GM19193 (cell line): ENCODE results near the gene TSC22D1.

Experiments used
- POLR2A ChIP-seq: IDR thresholded peaks from 4 replicates; pipeline ENCODE4 v1.6.1; 2011; ENCODE audit not compliant: insufficient read depth, insufficient read length; ENCODE audit errors: extremely low read depth

Gene TSC22D1

DNA sequence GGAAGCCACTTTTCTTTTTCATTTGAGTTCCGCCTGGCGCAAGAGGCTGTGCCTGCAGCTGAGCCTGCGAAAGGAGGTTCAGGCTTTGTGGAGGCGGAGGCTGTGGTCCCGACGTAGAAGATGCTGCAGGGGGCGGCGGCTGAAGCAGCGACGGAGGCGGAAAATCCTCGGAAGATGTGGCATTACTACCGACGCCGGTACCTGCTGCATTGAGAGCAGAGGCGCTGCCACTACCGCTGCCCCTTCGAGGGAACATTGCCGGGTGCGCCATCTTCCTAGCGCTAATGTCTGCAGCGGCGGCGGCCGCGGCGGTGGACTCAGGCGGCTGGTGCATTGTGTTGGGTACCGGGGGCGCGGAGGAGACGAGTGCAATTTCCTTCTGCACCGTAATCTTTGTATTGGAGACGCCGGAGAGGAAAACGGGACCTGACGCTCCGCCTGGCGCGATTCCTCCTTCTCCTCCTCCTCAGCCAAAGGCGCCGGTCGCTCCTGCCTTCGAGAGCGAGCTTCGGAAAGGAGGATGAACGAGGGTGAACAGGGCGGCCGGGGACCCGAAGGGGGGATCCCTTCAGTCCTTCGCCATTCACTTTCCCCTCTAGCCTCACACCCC is at the start of gene TSC22D1:
Gene TSC22D1 (minus strand): TSS at position 590 of the 610 bp plus-strand sequence. CDS start 256 bp downstream, at position 334.
- TF ChIP-seq POLR2A, result no peak

- no peak for TF ChIP-seq POLR2A
Observed at GRCh38 chr13:44622708-44623107, 46.6 kb upstream of the TSC22D1 start.

GRCh38 chr13:44622261-44622660 is 46.1 kb upstream of the TSC22D1 start:
- TF ChIP-seq POLR2A, result no peak

- no peak for TF ChIP-seq POLR2A
Observed at GRCh38 chr13:44620057-44620456, 43.9 kb upstream of the TSC22D1 start.

DNA sequence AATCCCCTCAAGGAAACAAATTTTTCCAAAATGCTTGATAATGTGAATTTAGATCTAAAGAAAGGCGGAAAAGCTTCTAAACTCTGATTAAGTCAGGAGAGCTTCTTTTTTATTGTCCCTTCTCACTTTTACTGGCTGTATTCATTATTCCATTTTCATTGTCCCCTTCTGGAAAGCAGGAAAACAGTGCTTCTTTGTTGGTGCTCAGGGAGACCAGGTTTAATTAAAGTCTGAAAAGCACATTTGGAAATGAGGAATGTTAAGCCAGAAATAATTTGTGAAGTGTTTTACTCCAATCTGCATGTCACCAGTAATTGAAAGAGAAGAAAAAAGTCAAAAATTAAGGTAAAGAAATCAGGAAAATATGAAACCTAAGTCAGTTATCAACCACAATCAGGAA is 43.5 kb upstream of the TSC22D1 start:
- no peak for TF ChIP-seq POLR2A

- no peak for TF ChIP-seq POLR2A
Observed at GRCh38 chr13:44618326-44618725, 42.2 kb upstream of the TSC22D1 start.

- no peak for TF ChIP-seq POLR2A
Observed at GRCh38 chr13:44617648-44618047, 41.5 kb upstream of the TSC22D1 start.

- no peak for TF ChIP-seq POLR2A
Observed at GRCh38 chr13:44609137-44609536, 33.0 kb upstream of the TSC22D1 start.

- TF ChIP-seq POLR2A, result no peak
Observed at GRCh38 chr13:44605721-44606120, 29.6 kb upstream of the TSC22D1 start.

DNA sequence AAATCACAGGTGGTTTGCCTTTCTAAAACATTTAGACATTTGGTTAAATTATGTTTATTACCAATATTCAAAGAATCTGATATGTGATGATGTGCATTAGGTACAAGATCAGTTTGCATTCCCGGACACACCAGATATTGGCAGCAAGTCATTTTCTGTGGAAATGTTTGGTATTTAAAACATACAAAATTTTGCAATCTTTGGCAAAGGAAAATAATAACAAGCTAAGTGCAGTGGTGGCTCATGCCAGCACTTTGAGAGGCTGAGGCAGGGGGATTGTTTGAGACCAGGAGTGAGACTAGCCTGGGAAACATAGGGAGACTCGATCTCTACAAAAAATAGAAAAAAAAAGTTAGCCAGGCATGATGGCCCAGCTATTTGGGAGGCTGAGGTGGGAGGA is 29.1 kb upstream of the TSC22D1 start:
- TF ChIP-seq POLR2A, result no peak

- no peak for TF ChIP-seq POLR2A
Observed at GRCh38 chr13:44601586-44601985, 25.5 kb upstream of the TSC22D1 start.

- TF ChIP-seq POLR2A, result no peak
Observed at GRCh38 chr13:44592216-44592847, 16.2 kb upstream of the TSC22D1 start.

DNA sequence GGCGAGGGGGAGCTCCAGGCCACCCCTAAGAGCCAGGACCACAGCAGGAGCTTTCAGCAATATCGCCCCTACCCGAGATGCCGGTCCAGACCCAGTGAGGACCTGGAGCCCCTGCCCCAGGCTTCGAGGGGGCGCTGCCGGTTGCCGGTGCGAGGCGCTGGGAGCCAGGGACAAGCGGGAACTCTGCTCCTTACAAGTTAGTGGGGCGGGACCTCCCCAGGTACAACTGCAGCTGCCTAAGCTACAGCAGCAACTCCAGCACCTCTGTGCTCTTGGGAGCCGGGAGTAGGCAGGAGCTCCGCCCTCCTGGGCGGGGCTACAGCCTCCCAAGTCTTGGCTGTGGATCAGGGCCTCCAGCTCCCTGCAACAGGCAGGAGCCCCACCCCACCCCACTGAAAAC is 15.2 kb upstream of the TSC22D1 start:
- TF ChIP-seq POLR2A, result no peak

- no peak for TF ChIP-seq POLR2A
Observed at GRCh38 chr13:44583137-44583536, 7.0 kb upstream of the TSC22D1 start.

DNA sequence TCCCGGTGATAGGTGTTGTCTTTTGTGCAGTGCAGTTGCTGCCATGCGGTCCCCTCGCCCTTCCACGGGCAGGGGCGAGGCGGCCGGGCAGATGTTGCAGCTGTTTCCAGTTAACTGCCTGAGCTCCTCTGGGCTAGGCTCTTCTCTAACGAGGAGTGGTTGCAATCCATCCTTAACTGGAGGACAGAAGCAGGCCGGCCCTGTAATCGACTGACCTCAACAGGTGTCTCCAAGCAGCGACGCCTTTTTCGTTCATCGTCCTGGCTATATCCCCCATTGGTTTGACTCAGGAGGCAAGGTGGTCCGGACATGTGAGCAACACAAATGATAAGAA is 1.9 kb upstream of the TSC22D1 start:
- TF ChIP-seq POLR2A, result no peak

DNA sequence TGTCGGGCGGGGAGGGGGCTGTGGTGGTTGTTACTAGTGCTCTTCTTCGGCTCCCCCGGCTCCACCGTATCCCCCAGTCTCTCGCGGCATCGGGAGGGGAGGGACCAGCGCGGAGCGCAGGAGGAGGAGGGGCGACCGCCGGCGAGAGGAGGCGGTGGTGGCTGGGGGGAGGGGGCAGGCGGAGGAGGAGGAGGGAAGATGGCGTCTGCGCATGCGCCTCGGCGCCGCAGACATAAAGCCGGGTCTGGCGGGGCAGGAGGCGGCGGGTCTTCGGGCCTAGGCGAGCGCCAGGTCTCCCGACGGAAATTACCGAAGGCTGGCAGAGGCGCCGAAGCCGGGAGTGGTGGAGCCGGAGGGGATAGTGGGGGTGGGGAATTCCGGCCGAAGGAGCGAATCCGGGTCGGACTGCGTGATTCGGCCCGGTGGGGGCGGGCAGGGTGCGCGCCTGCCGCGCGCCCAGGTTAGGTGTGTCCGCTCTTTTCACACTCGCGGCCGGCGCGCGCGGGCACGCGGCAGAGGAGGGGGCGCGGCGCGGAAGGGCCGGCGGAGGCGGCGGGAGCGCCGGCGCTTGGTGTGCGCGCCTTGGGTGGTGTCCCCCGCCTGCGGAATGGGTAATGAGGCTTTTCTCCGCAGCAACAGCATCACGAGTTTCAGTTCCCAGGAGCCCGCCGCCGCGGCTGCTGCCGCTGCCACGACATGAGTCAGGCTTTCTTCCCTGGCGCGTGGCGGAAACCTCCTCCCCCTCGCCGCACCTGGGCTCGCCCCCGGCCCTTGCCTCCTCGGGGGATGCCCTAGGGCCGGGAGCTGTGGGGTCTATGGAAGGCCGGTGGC is 1.3 kb upstream of the TSC22D1 start:
- TF ChIP-seq POLR2A, result peak; percentile 16
